Smooth muscle cell of the coronary artery (primary cell): Measurements from ENCODE around the gene FBXL14. TPM values are rescaled to one million over a fixed set of nuclear protein-coding genes. Genes with fewer than 3 reads are reported as not detected.

ENCODE experiments used
- total RNA-seq: library from RNA; depleted of rRNA; stranded (reverse); fragments of >200 nt; gene quantifications from 2 replicates; pipeline ENCODE4 v1.2.3, GENCODE V29; 2014; ENCODE audit warnings: low replicate concordance

FBXL14 gene
- 6.4 and 10.4 TPM in 2 replicates for total RNA-seq

GRCh38 chr12:1594261-1595025, at the start of gene FBXL14:
Gene FBXL14, minus strand, starts transcription at chr12:1594581. Its CDS starts 515 bp downstream, at chr12:1594066.

GRCh38 chr12:1628666-1629337, 34.4 kb upstream of the FBXL14 start, which contains the start of gene WNT5B:
Gene WNT5B, plus strand, starts transcription at chr12:1629231. Its CDS starts 2,124 bp downstream, at chr12:1631355.

Other genes starting within 250 kb of the FBXL14 start
- gene WNT5B, start 34.6 kb upstream of the FBXL14 start, total RNA-seq, result 2.9 and 28.5 TPM in 2 replicates
- 26.9 and 32.4 TPM in 2 replicates for gene ADIPOR2, start 96.5 kb upstream of the FBXL14 start, total RNA-seq
- not detected in 2 replicates for gene LRTM2, start 226.0 kb upstream of the FBXL14 start, total RNA-seq